Small intestine (tissue), 7 donors: Measurements from ENCODE around the gene SEMA3D. TPM values are rescaled to one million over a fixed set of nuclear protein-coding genes. Genes with fewer than 3 reads are reported as not detected.

Experiments used
- DNase-seq, 2 donors: peaks; one replicate each; pipeline versions ENCODE4 v3.0.0 to v3.0.0-alpha.2; 2013
- FAIRE-seq: peaks from 2 replicates; lab custom pipeline; 2012; peaks lifted over from hg19 to GRCh38; lab: Jason Lieb, UNC
- H3K27ac ChIP-seq, 3 donors: one replicate each; pipeline ENCODE4 v1.5.1; 2013; ENCODE audit warnings: low read length in 2 of 3, mild to moderate bottlenecking in 2 of 3, control low read depth in 1 of 3, inconsistent platforms in 1 of 3, low read depth in 1 of 3, moderate library complexity in 1 of 3
- H3K27me3 ChIP-seq, 3 donors: one replicate each; pipeline ENCODE4 v1.6.1; 2013; ENCODE audit warnings: low read length in 3 of 3, inconsistent platforms in 1 of 3; ENCODE audit not compliant: control insufficient read depth in 3 of 3, insufficient read depth in 3 of 3
- H3K36me3 ChIP-seq, 3 donors: one replicate each; pipeline ENCODE4 v1.6.1; 2013; ENCODE audit warnings: low read length in 3 of 3, inconsistent platforms in 1 of 3, low read depth in 1 of 3, mild to moderate bottlenecking in 1 of 3, moderate library complexity in 1 of 3; ENCODE audit not compliant: control insufficient read depth in 3 of 3, insufficient read depth in 2 of 3
- H3K4me1 ChIP-seq, 3 donors: one replicate each; pipeline ENCODE4 v1.6.1; 2013; ENCODE audit warnings: low read length in 2 of 3, inconsistent platforms in 1 of 3, low read depth in 1 of 3, mild to moderate bottlenecking in 1 of 3, moderate library complexity in 1 of 3; ENCODE audit not compliant: control insufficient read depth in 3 of 3, insufficient read depth in 2 of 3
- H3K4me3 ChIP-seq, 3 donors: one replicate each; pipeline ENCODE4 v1.5.1; 2013; ENCODE audit warnings: low read length in 3 of 3, control low read depth in 1 of 3, inconsistent platforms in 1 of 3, low read depth in 1 of 3, mild to moderate bottlenecking in 1 of 3, moderate library complexity in 1 of 3
- H3K9me3 ChIP-seq, 2 donors: one replicate each; pipeline ENCODE4 v1.6.1; 2013; ENCODE audit warnings: low read depth in 1 of 2, low read length in 1 of 2; ENCODE audit not compliant: control insufficient read depth in 2 of 2, insufficient read depth in 1 of 2
- WGBS, 3 donors: extraction: QIAGEN DNeasy Blood & Tissue Kit; methylation state at CpG; one replicate each; pipeline ENCODE4 v1.1.7; 2013; 5-methylcytosine and 5-hydroxymethylcytosine counted together
- polyA plus RNA-seq, 4 donors: library from polyadenylated mRNA; stranded (reverse) in 3 of 4; unstranded in 1 of 4; fragments of 200-250 nt in 3 of 4; fragments of 120-200 nt in 1 of 4; gene quantifications; one replicate each; pipeline versions ENCODE4 v1.2.1 to v1.2.3, GENCODE V29; 2013
- donor health status: healthy with polysubstance abuse.
- donor health status: control.
- donor health status: control.
- donor health status: Bipolar disorder and iron deficiency.
- donor health status: healthy.

The SEMA3D gene
- polyA plus RNA-seq, 4 donors = 0.27 to 6.9 (median 0.95) TPM; not detected in 1

GRCh38 chr7:84970670-84971069, 216.2 kb downstream of the SEMA3D start:
- FAIRE-seq (no peak), DNase-seq (no peak)
- H3K4me1 ChIP-seq = no peaks in the 10 kb centered on the region
- H3K36me3 ChIP-seq = no peaks in the 10 kb centered on the region
- no peak overlapping the region for H3K4me3 ChIP-seq
- no peaks in the 10 kb centered on the region for H3K27me3 ChIP-seq
- H3K27ac ChIP-seq = no peak overlapping the region
- H3K9me3 ChIP-seq = no peaks in the 10 kb centered on the region

GRCh38 chr7:84953234-84953633, 233.6 kb downstream of the SEMA3D start:
- Histone ChIP-seq H3K27me3 (no peaks in the 10 kb centered on the region), H3K9me3 (no peaks in the 10 kb centered on the region), H3K27ac (no peak overlapping the region), H3K36me3 (no peaks in the 10 kb centered on the region), H3K4me1 (no peaks in the 10 kb centered on the region), H3K4me3 (no peak overlapping the region)
- FAIRE-seq = no peak
- peak in 1 of 2 donors; percentile 1 for DNase-seq
- 18 to 48% (median 28%) methylated on average over 5 of the region's 5 CpGs for WGBS, 3 donors

- Histone ChIP-seq H3K27me3 (no peaks in the 10 kb centered on the region), H3K4me1 (no peaks in the 10 kb centered on the region), H3K9me3 (no peaks in the 10 kb centered on the region), H3K36me3 (no peaks in the 10 kb centered on the region), H3K4me3 (no peak overlapping the region), H3K27ac (no peak overlapping the region)
- FAIRE-seq = no peak
- DNase-seq = no peak
Observed at GRCh38 chr7:84950836-84951235, 236.0 kb downstream of the SEMA3D start.

DNA sequence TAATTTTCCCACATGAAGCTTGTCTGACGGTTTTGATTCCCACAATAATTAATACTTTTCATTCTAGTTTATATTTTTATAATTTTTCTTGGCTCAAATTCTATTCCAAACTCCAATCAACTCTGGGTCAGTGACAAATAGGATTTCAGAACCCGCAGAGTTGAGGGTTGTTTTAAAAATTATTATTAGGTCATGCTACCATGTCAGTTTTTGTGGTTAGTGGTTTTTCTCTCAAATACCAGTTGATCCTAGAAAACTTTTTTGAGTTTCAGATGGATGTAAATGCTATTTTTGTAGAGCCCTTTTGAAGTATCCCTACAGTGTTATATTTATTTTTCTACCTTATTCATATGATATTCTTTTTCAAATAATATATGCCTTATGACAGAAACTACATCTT, 237.4 kb downstream of the SEMA3D start:
- Histone ChIP-seq H3K36me3 (no peaks in the 10 kb centered on the region), H3K4me3 (no peak overlapping the region), H3K4me1 (no peaks in the 10 kb centered on the region), H3K27me3 (no peaks in the 10 kb centered on the region), H3K9me3 (no peaks in the 10 kb centered on the region), H3K27ac (no peak overlapping the region)
- FAIRE-seq (no peak), DNase-seq (no peak)
- WGBS, 3 donors = 72 to 87% (median 81%) methylated on average over 2 of the region's 2 CpGs

- no peaks in the 10 kb centered on the region for H3K27me3 ChIP-seq
- WGBS, 3 donors = 49 to 62% (median 56%) methylated on average over 1 of the region's 1 CpG
- H3K4me3 ChIP-seq = no peak overlapping the region
- no peak for FAIRE-seq
- no peaks in the 10 kb centered on the region for H3K4me1 ChIP-seq
- H3K36me3 ChIP-seq = no peaks in the 10 kb centered on the region
- no peaks in the 10 kb centered on the region for H3K9me3 ChIP-seq
- no peak for DNase-seq
- no peak overlapping the region for H3K27ac ChIP-seq
Observed at GRCh38 chr7:84949067-84949466, 237.8 kb downstream of the SEMA3D start.

GRCh38 chr7:84948634-84949033, 238.2 kb downstream of the SEMA3D start:
- H3K27me3 ChIP-seq = no peaks in the 10 kb centered on the region
- no peaks in the 10 kb centered on the region for H3K4me1 ChIP-seq
- no peak overlapping the region for H3K27ac ChIP-seq
- WGBS, 3 donors = 57 to 71% (median 60%) methylated on average over 2 of the region's 2 CpGs
- FAIRE-seq = no peak
- H3K4me3 ChIP-seq = no peak overlapping the region
- no peak for DNase-seq
- no peaks in the 10 kb centered on the region for H3K36me3 ChIP-seq
- no peaks in the 10 kb centered on the region for H3K9me3 ChIP-seq

- H3K4me3 ChIP-seq = no peak overlapping the region
- H3K27me3 ChIP-seq = no peaks in the 10 kb centered on the region
- FAIRE-seq (no peak), DNase-seq (no peak)
- no peaks in the 10 kb centered on the region for H3K9me3 ChIP-seq
- no peaks in the 10 kb centered on the region for H3K36me3 ChIP-seq
- H3K4me1 ChIP-seq = no peaks in the 10 kb centered on the region
- WGBS, 3 donors = 74 to 77% (median 76%) methylated on average over 1 of the region's 1 CpG
- H3K27ac ChIP-seq = no peak overlapping the region
Observed at GRCh38 chr7:84946549-84946948, 240.3 kb downstream of the SEMA3D start.
